Smooth muscle cell (in vitro differentiated cells): ENCODE data around the gene PCBP2. TPM values are rescaled to one million over a fixed set of nuclear protein-coding genes. Genes with fewer than 3 reads are reported as not detected.

ENCODE experiments used
- polyA plus RNA-seq: library from polyadenylated mRNA; unstranded; fragments of >200 nt; fragmentation: Nextera tagmentation; extraction: Ambion mirVana; gene quantifications from 2 replicates; pipeline ENCODE4 v1.2.1, GENCODE V29; 2016
- small RNA-seq: library from RNA; depleted of rRNA; stranded (forward); fragments of <200 nt; gene quantifications from one replicate; pipeline ENCODE3, GENCODE V24; 2014
- total RNA-seq: library from RNA; depleted of rRNA; stranded (reverse); fragments of >200 nt; gene quantifications from 2 replicates; pipeline ENCODE4 v1.2.3, GENCODE V29; 2014

The PCBP2 gene
- total and polyA plus RNA-seq, 2 experiments from 2014 or later = 90.8 to 306 TPM

Small RNA genes within 50 kb of the gene (small RNA-seq; reads per million reads assigned to genes)
- gene AC023509.3 = 0.26 reads per million, percentile 2 among the genes with 10 or more reads in this experiment

Other genes with a start within 250 kb of the PCBP2 start
- 5.8 TPM in 1 of 2 replicates, not detected in the other for gene ITGB7, start 244.9 kb upstream of the PCBP2 start, total RNA-seq
- 1.5 TPM in 1 of 2 replicates, not detected in the other for gene ITGB7, start 244.9 kb upstream of the PCBP2 start, polyA plus RNA-seq
- 19.9 and 21.8 TPM in 2 replicates for gene RARG, start 219.9 kb upstream of the PCBP2 start, total RNA-seq
- 31.3 and 32.9 TPM in 2 replicates for gene RARG, start 219.9 kb upstream of the PCBP2 start, polyA plus RNA-seq
- gene ESPL1, start 183.8 kb upstream of the PCBP2 start, total RNA-seq = 3.1 and 4.7 TPM in 2 replicates
- gene ESPL1, start 183.8 kb upstream of the PCBP2 start, polyA plus RNA-seq = 2.0 and 3.5 TPM in 2 replicates
- 416 and 464 TPM in 2 replicates for gene PFDN5, start 156.6 kb upstream of the PCBP2 start, total RNA-seq
- gene PFDN5, start 156.6 kb upstream of the PCBP2 start, polyA plus RNA-seq = 523 and 540 TPM in 2 replicates
- 30.8 and 39.1 TPM in 2 replicates for gene MYG1, start 152.4 kb upstream of the PCBP2 start, total RNA-seq
- gene MYG1, start 152.4 kb upstream of the PCBP2 start, polyA plus RNA-seq = 56.9 and 60.9 TPM in 2 replicates
- gene AAAS, start 130.5 kb upstream of the PCBP2 start, total RNA-seq = 56.8 and 57.3 TPM in 2 replicates
- 58.3 and 65.7 TPM in 2 replicates for gene AAAS, start 130.5 kb upstream of the PCBP2 start, polyA plus RNA-seq
- 0.04 and 0.40 TPM in 2 replicates for gene SP7, start 115.7 kb upstream of the PCBP2 start, total RNA-seq
- 0.38 TPM in 1 of 2 replicates, not detected in the other for gene SP7, start 115.7 kb upstream of the PCBP2 start, polyA plus RNA-seq
- gene SP1, start 71.9 kb upstream of the PCBP2 start, total RNA-seq = 48.6 and 51.5 TPM in 2 replicates
- 10.1 and 10.2 TPM in 2 replicates for gene SP1, start 71.9 kb upstream of the PCBP2 start, polyA plus RNA-seq
- not detected in 2 replicates for gene AMHR2, start 28.2 kb upstream of the PCBP2 start, total RNA-seq
- 0.49 TPM in 1 of 2 replicates, not detected in the other for gene AMHR2, start 28.2 kb upstream of the PCBP2 start, polyA plus RNA-seq
- gene PRR13, start 10.4 kb upstream of the PCBP2 start, total RNA-seq = 45.7 and 65.3 TPM in 2 replicates
- gene PRR13, start 10.4 kb upstream of the PCBP2 start, polyA plus RNA-seq = 176 and 181 TPM in 2 replicates
- gene MAP3K12, start 47.4 kb downstream of the PCBP2 start, total RNA-seq = 11.9 and 34.6 TPM in 2 replicates
- 15.1 and 25.3 TPM in 2 replicates for gene MAP3K12, start 47.4 kb downstream of the PCBP2 start, polyA plus RNA-seq
- 21.3 and 31.8 TPM in 2 replicates for gene TARBP2, start 49.2 kb downstream of the PCBP2 start, total RNA-seq
- gene TARBP2, start 49.2 kb downstream of the PCBP2 start, polyA plus RNA-seq = 47.5 and 60.3 TPM in 2 replicates
- gene NPFF, start 55.4 kb downstream of the PCBP2 start, total RNA-seq = not detected in 2 replicates
- 0.38 and 2.6 TPM in 2 replicates for gene NPFF, start 55.4 kb downstream of the PCBP2 start, polyA plus RNA-seq
- gene ATF7, start 174.3 kb downstream of the PCBP2 start, total RNA-seq = 19.9 and 28.5 TPM in 2 replicates
- gene ATF7, start 174.3 kb downstream of the PCBP2 start, polyA plus RNA-seq = 15.2 and 19.0 TPM in 2 replicates
- gene ATP5MC2, start 224.0 kb downstream of the PCBP2 start, total RNA-seq = 238 and 261 TPM in 2 replicates
- 312 and 320 TPM in 2 replicates for gene ATP5MC2, start 224.0 kb downstream of the PCBP2 start, polyA plus RNA-seq